ENCODE results near the gene PIAS4. TPM values are rescaled to one million over a fixed set of nuclear protein-coding genes. Genes with fewer than 3 reads are reported as not detected.

PIAS4 gene
- total and polyA plus RNA-seq, 2 of the 13 experiments (the other 11 are each of a cell fraction or from before 2014, with no cell fraction given), result 9.0 to 20.1 TPM

- TF ChIP-seq ZBTB40 (IDR thresholded peaks at IDR 0.05), result peak; percentile 50; the same call in 1 of the 2 replicates
- no peak for TF ChIP-seq ZBTB40 (CRISPR knock-in tag; IDR thresholded peaks at IDR 0.05)
- TF ChIP-seq ZNF841 (CRISPR knock-in tag; IDR thresholded peaks at IDR 0.05; ENCODE audit: borderline replicate concordance), result no peak
- 0 out of 2 replicates have a peak, but pooled peaks have one; percentile 44 for TF ChIP-seq DMAP1 (CRISPR knock-in tag; IDR thresholded peaks at IDR 0.05)
- no peak for TF ChIP-seq ZNF678 (CRISPR knock-in tag; IDR thresholded peaks at IDR 0.05)
- TF ChIP-seq HBP1 (CRISPR knock-in tag; IDR thresholded peaks at IDR 0.05; ENCODE audit: low read depth), result 0 out of 2 replicates have a peak, but pooled peaks have one; percentile 68
- no peak for TF ChIP-seq TRIM24 (CRISPR knock-in tag; IDR thresholded peaks at IDR 0.05)
- no peak for TF ChIP-seq RAD51 (IDR thresholded peaks at IDR 0.05; ENCODE audit: borderline replicate concordance)
- TF ChIP-seq ZBTB10 (CRISPR knock-in tag; IDR thresholded peaks at IDR 0.05; ENCODE audit: borderline replicate concordance), result no peak
- TF ChIP-seq ZNF282 (IDR thresholded peaks at IDR 0.05; ENCODE audit: partially characterized antibody), result no peak
- TF ChIP-seq ZNF776 (CRISPR knock-in tag; IDR thresholded peaks at IDR 0.05), result no peak
- TF ChIP-seq LCORL (IDR thresholded peaks at IDR 0.05), result no peak
- TF ChIP-seq LCORL (CRISPR knock-in tag; IDR thresholded peaks at IDR 0.05), result no peak; the same call in 1 of the 2 replicates
- TF ChIP-seq REPIN1 (CRISPR knock-in tag; IDR thresholded peaks at IDR 0.05; ENCODE audit: borderline replicate concordance, low read depth), result peak; percentile 55; the same call in 1 of the 2 replicates
- TF ChIP-seq YEATS2 (CRISPR knock-in tag; IDR thresholded peaks at IDR 0.05; ENCODE audit: borderline replicate concordance), result peak; percentile 75; the same call in 1 of the 2 replicates
These were observed 36.5 kb upstream of the PIAS4 start, which contains the start of gene DAPK3 (continued) for GRCh38 chr19:3970808-3971598.

All from HepG2 (cell line).